ENCODE measurements around the gene TULP4.

Gene TULP4, protein sequence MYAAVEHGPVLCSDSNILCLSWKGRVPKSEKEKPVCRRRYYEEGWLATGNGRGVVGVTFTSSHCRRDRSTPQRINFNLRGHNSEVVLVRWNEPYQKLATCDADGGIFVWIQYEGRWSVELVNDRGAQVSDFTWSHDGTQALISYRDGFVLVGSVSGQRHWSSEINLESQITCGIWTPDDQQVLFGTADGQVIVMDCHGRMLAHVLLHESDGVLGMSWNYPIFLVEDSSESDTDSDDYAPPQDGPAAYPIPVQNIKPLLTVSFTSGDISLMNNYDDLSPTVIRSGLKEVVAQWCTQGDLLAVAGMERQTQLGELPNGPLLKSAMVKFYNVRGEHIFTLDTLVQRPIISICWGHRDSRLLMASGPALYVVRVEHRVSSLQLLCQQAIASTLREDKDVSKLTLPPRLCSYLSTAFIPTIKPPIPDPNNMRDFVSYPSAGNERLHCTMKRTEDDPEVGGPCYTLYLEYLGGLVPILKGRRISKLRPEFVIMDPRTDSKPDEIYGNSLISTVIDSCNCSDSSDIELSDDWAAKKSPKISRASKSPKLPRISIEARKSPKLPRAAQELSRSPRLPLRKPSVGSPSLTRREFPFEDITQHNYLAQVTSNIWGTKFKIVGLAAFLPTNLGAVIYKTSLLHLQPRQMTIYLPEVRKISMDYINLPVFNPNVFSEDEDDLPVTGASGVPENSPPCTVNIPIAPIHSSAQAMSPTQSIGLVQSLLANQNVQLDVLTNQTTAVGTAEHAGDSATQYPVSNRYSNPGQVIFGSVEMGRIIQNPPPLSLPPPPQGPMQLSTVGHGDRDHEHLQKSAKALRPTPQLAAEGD (N-terminal part only)

DNA sequence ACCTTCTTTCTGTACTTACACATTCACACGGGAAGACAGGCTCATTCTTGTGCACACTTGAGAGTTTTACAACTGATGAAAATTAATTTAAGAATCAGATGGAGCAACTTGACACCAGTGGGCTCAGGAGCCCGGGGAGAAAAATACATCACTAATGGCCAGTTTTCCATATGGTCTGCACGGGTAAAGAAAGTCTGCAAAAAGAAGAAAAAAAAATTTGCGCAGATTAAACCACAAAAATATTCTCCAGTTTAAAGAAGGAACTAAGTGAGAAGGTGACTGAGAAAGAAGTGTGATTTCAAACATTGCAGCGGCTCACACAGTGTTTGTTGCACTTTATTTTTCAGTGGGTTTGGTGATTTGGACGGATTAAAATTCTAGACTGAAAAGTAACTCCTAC is at the start of gene TULP4:
TSS of gene TULP4 (plus strand) at position 301 of the 400 bp plus-strand sequence. CDS start 1,552 bp downstream, outside the sequence.
- no peak for TF ChIP-seq ZNF350 (tag by site-specific recombination; IDR thresholded peaks at IDR 0.05)
- no peak for TF ChIP-seq ZNF610 (tag by site-specific recombination; IDR thresholded peaks at IDR 0.05; ENCODE audit: borderline replicate concordance)
- TF ChIP-seq ZNF704 (tag by site-specific recombination; IDR thresholded peaks at IDR 0.05) = no peak
- TF ChIP-seq PRDM1 (tag by site-specific recombination; IDR thresholded peaks at IDR 0.05) = no peak
- TF ChIP-seq HOXC10 (CRISPR knock-in tag; IDR thresholded peaks at IDR 0.05) = no peak
- TF ChIP-seq PRDM4 (tag by site-specific recombination; IDR thresholded peaks at IDR 0.05) = no peak
- TF ChIP-seq GFI1B (tag by site-specific recombination; IDR thresholded peaks at IDR 0.05) = no peak
- no peak for TF ChIP-seq ZNF174 (tag by site-specific recombination; IDR thresholded peaks at IDR 0.05)
- TF ChIP-seq ZNF211 (tag by site-specific recombination; IDR thresholded peaks at IDR 0.05; ENCODE audit: low read depth) = no peak
- TF ChIP-seq ZNF157 (tag by site-specific recombination; IDR thresholded peaks at IDR 0.05) = no peak
- no peak for TF ChIP-seq INSM2 (tag by site-specific recombination; IDR thresholded peaks at IDR 0.05)
- TF ChIP-seq ZNF837 (tag by site-specific recombination; IDR thresholded peaks at IDR 0.05) = no peak
- TF ChIP-seq ZNF16 (tag by site-specific recombination; IDR thresholded peaks at IDR 0.05; ENCODE audit: low read depth) = no peak
- no peak for TF ChIP-seq YY2 (tag by site-specific recombination; IDR thresholded peaks at IDR 0.05)
- TF ChIP-seq ZNF221 (tag by site-specific recombination; IDR thresholded peaks at IDR 0.05; ENCODE audit: borderline replicate concordance) = no peak
- no peak for TF ChIP-seq ZNF639 (tag by site-specific recombination; IDR thresholded peaks at IDR 0.05)
- no peak for TF ChIP-seq ZNF544 (tag by site-specific recombination; IDR thresholded peaks at IDR 0.05)
- TF ChIP-seq GLI4 (tag by site-specific recombination; IDR thresholded peaks at IDR 0.05) = no peak
- no peak for TF ChIP-seq ZNF24 (tag by site-specific recombination; IDR thresholded peaks at IDR 0.05)
- no peak for TF ChIP-seq ZNF404 (tag by site-specific recombination; IDR thresholded peaks at IDR 0.05)
- Histone ChIP-seq H3K4me3 (ENCODE audit: low read depth, low read length) (no peak within 1 kb of the TSS), H3K36me3 (ENCODE audit: control insufficient read depth in 2 of 2, insufficient read depth in 1 of 2, low read length in 2 of 2) (peaks cover 0 to 48% of the 10 kb centered on the region in 2 experiments; a peak in 2 of 3 replicates), H3K9me3 (ENCODE audit: control insufficient read depth, insufficient read depth, low read depth, low read length) (peaks cover 3% of the 10 kb centered on the region; the same call in 1 of the 2 replicates), H3K27ac (ENCODE audit: extremely low read depth, low read depth, low read length) (no peak within 1 kb of the TSS), H3K4me1 (ENCODE audit: control insufficient read depth, insufficient read depth, low read length) (no peaks in the 10 kb centered on the region)
- POLR2A ChIA-PET = interaction anchor here (0.6 kb wide), 1 partner anchor 29 kb away, joined by 4 read pairs; no protein-coding TSS in a partner anchor
- CTCF ChIA-PET = no interaction called here

Measured in HEK293 (cell line).